GM12878 (cell line): Measurements from ENCODE around the gene TTC16. TPM values are rescaled to one million over a fixed set of nuclear protein-coding genes. Genes with fewer than 3 reads are reported as not detected.

Experiments used
- ATAC-seq: fragments of 200-7000 bp; cut with Tn5 transposase; 3 replicates; pipeline ENCODE4 v1.9.1; 2020; ENCODE audit warnings: mild to moderate bottlenecking, moderate library complexity
- BruUV-seq: library from RNA; stranded (reverse); fragments of 400-500 nt; replicated peaks from 2 replicates; lab custom pipeline; 2021; lab: Mats Ljungman, UMichigan
- CTCF ChIA-PET: fragments of 300-600 bp; sonication (Branson Sonifier 250); formaldehyde crosslinking; extraction: SDS; loops from one replicate; lab custom pipeline; 2021; ENCODE audit warnings: inconsistent platforms; lab: Yijun Ruan, JAX
- POLR2A ChIA-PET: fragments of 350-600 bp; formaldehyde crosslinking; extraction: SDS; loops from one replicate; lab custom pipeline; 2021; ENCODE audit warnings: inconsistent platforms; lab: Charles Lee
- RAD21 ChIA-PET: fragments of 300-600 bp; sonication (Branson Sonifier 250); formaldehyde crosslinking; loops from one replicate; lab custom pipeline; 2023; ENCODE audit warnings: antibody characterized with exemption; ENCODE audit not compliant: unreplicated experiment; lab: Charles Lee
- SMC1A ChIA-PET: fragments of 300-600 bp; sonication (Branson Sonifier 250); formaldehyde crosslinking; loops from one replicate; lab custom pipeline; 2023; ENCODE audit not compliant: unreplicated experiment, uncharacterized antibody; lab: Charles Lee
- DNase-seq: peaks from one replicate; pipeline ENCODE4 v3.0.0-alpha.2; 2011; ENCODE audit warnings: low read depth, low spot score
- FAIRE-seq: peaks from 3 replicates; lab custom pipeline; 2011; peaks lifted over from hg19 to GRCh38; lab: Jason Lieb, UNC
- H2AFZ ChIP-seq: 2 replicates; pipeline ENCODE4 v1.6.0; 2011; ENCODE audit warnings: low read depth, low read length, control low read depth; ENCODE audit not compliant: control insufficient read depth
- H3K27ac ChIP-seq: 2 replicates; pipeline ENCODE4 v1.5.1; 2011; ENCODE audit warnings: control low read depth; ENCODE audit not compliant: control insufficient read depth, insufficient read depth
- H3K27me3 ChIP-seq, 2 experiments: replicated peaks in 1 of 2; 2 replicates each; pipeline versions ENCODE4 v1.6.0 to v1.6.1; 2011; ENCODE audit warnings: low read length in 1 of 2; ENCODE audit not compliant: control insufficient read depth in 2 of 2, insufficient read depth in 2 of 2
- H3K36me3 ChIP-seq, 2 experiments: 2 replicates each; pipeline ENCODE4 v1.5.1; 2011; ENCODE audit warnings: low read length in 1 of 2; ENCODE audit not compliant: control insufficient read depth in 2 of 2, insufficient read depth in 2 of 2
- H3K4me1 ChIP-seq: 2 replicates; pipeline ENCODE4 v1.6.1; 2011; ENCODE audit warnings: mild to moderate bottlenecking, low read length, moderate library complexity, mixed read lengths; ENCODE audit not compliant: control insufficient read depth, insufficient read depth
- H3K4me2 ChIP-seq: 2 replicates; pipeline ENCODE4 v1.6.0; 2011; ENCODE audit warnings: control low read depth; ENCODE audit not compliant: control insufficient read depth, insufficient read depth
- H3K4me3 ChIP-seq: fragments of 200-600 bp; sonication (generic); 2 replicates; pipeline ENCODE4 v1.5.1; 2016
- H3K79me2 ChIP-seq: 2 replicates; pipeline ENCODE4 v1.6.0; 2011; ENCODE audit warnings: low read length; ENCODE audit not compliant: control insufficient read depth, insufficient read depth
- H3K9ac ChIP-seq: 2 replicates; pipeline ENCODE4 v1.8.0; 2011; ENCODE audit warnings: low read length, control low read depth, mixed read lengths; ENCODE audit not compliant: control insufficient read depth, insufficient read depth
- H3K9me3 ChIP-seq: replicated peaks from 3 replicates; pipeline ENCODE4 v1.5.1; 2011; ENCODE audit warnings: mild to moderate bottlenecking, low read length; ENCODE audit not compliant: control insufficient read depth, insufficient read depth
- H4K20me1 ChIP-seq: 2 replicates; pipeline ENCODE4 v1.6.0; 2011; ENCODE audit not compliant: control insufficient read depth, insufficient read depth
- BRCA1 ChIP-seq: IDR thresholded peaks from 2 replicates; pipeline ENCODE4 v1.6.1; 2011; ENCODE audit warnings: low read depth, low read length, improper control_type of control experiment
- CBFB ChIP-seq: IDR thresholded peaks from 2 replicates; pipeline ENCODE4 v1.6.1; 2016; ENCODE audit warnings: antibody characterized with exemption, low read depth
- CHD2 ChIP-seq: IDR thresholded peaks from 2 replicates; pipeline ENCODE4 v1.6.1; 2011; ENCODE audit warnings: low read depth, low read length, improper control_type of control experiment, borderline replicate concordance
- CREB1 ChIP-seq: IDR thresholded peaks from 2 replicates; pipeline ENCODE4 v1.6.1; 2012; ENCODE audit warnings: low read depth, mild to moderate bottlenecking, inconsistent platforms
- EP300 ChIP-seq, 2 experiments: fragments of 150-350 bp in 1 of 2; IDR thresholded peaks; 2 replicates each; pipeline ENCODE4 v1.6.1; 2011 to 2012; ENCODE audit warnings: low read depth in 2 of 2, low read length in 2 of 2, borderline replicate concordance in 1 of 2, improper control_type of control experiment in 1 of 2, inconsistent platforms in 1 of 2; ENCODE audit not compliant: control insufficient read depth in 1 of 2
- HDAC6 ChIP-seq: fragments of 200-600 bp; sonication (generic); IDR thresholded peaks from one replicate; pipeline ENCODE4 v1.8.0; 2017; ENCODE audit warnings: antibody characterized with exemption; ENCODE audit not compliant: unreplicated experiment
- MEF2A ChIP-seq: IDR thresholded peaks from 2 replicates; pipeline ENCODE4 v1.6.1; 2011; ENCODE audit warnings: low read depth, mild to moderate bottlenecking, low read length, moderate library complexity; ENCODE audit not compliant: insufficient read depth
- MXI1 ChIP-seq: fragments of 150-350 bp; IDR thresholded peaks from 2 replicates; pipeline ENCODE4 v1.6.1; 2011; ENCODE audit warnings: low read depth, mild to moderate bottlenecking, inconsistent platforms, low read length, improper control_type of control experiment
- NBN ChIP-seq: fragments of 450-650 bp; IDR thresholded peaks from 2 replicates; pipeline ENCODE4 v1.6.1; 2016
- NFIC ChIP-seq: IDR thresholded peaks from 2 replicates; pipeline ENCODE4 v1.6.1; 2012; ENCODE audit warnings: low read depth, mild to moderate bottlenecking, inconsistent platforms, low read length, moderate library complexity
- NFYB ChIP-seq: IDR thresholded peaks from 2 replicates; pipeline ENCODE4 v1.6.1; 2011; ENCODE audit warnings: low read depth, mild to moderate bottlenecking, low read length, improper control_type of control experiment, moderate library complexity; ENCODE audit not compliant: insufficient read depth
- PAX5 ChIP-seq: IDR thresholded peaks from 2 replicates; pipeline ENCODE4 v1.6.1; 2011; ENCODE audit warnings: low read depth, low read length, borderline replicate concordance
- SIN3A ChIP-seq: IDR thresholded peaks from 2 replicates; pipeline ENCODE4 v1.6.1; 2012; ENCODE audit warnings: low read depth, low read length, improper control_type of control experiment
- SMAD1 ChIP-seq: fragments of 450-650 bp; IDR thresholded peaks from 2 replicates; pipeline ENCODE4 v1.6.1; 2018; ENCODE audit warnings: mild to moderate bottlenecking, low read depth; ENCODE audit not compliant: partially characterized antibody
- TCF12 ChIP-seq: IDR thresholded peaks from 2 replicates; pipeline ENCODE4 v1.6.1; 2011; ENCODE audit warnings: low read depth, mild to moderate bottlenecking, low read length
- ZNF24 ChIP-seq: fragments of 450-650 bp; IDR thresholded peaks from 2 replicates; pipeline ENCODE4 v1.6.1; 2017; ENCODE audit warnings: antibody characterized with exemption, mild to moderate bottlenecking
- ZNF622 ChIP-seq: fragments of 450-650 bp; IDR thresholded peaks from 2 replicates; pipeline ENCODE4 v1.6.1; 2017; ENCODE audit warnings: mild to moderate bottlenecking, inconsistent platforms
- WGBS: methylation state at CpG from one replicate; pipeline ENCODE4 v1.1.6; 2016; ENCODE audit warnings: low lambda C conversion rate; ENCODE audit not compliant: insufficient replicate concordance, insufficient coverage; ENCODE audit errors: missing lambda C conversion rate; 5-methylcytosine and 5-hydroxymethylcytosine counted together
- in situ Hi-C: fragments of 300-500 bp; cut with MboI; formaldehyde crosslinking; loops from 9 replicates; pipeline ENCODE4 v1.14.3; 2018; ENCODE audit warnings: mixed read lengths
- intact Hi-C: fragments of 100-400 bp; cut with micrococcal nuclease; formaldehyde crosslinking; loops from one replicate; pipeline ENCODE4 v1.14.2; 2022; ENCODE audit not compliant: unreplicated experiment
- polyA plus RNA-seq, 11 experiments: library from polyadenylated mRNA; depleted of rRNA in 4 of 11; unstranded in 6 of 11; stranded (reverse) in 5 of 11; fragments of >200 nt; fragmentation: Nextera tagmentation in 4 of 11; fragmentation: Illumina TruSeq in 1 of 11; extraction: Ambion mirVana in 4 of 11; extraction: Trizol in 1 of 11; gene quantifications; 1 replicate in 1 of 11; 2 replicates in 10 of 11; pipeline versions ENCODE4 v1.2.1 to v1.2.3, GENCODE V29; 2011 to 2016; ENCODE audit warnings: inconsistent platforms in 2 of 11, missing spikeins in 2 of 11, low read depth in 1 of 11
- total RNA-seq, 4 experiments: library from RNA; depleted of rRNA in 3 of 4; stranded (reverse); fragments of >200 nt in 3 of 4; fragmentation: Illumina TruSeq in 1 of 4; extraction: Trizol in 1 of 4; gene quantifications; 2 replicates each; pipeline versions ENCODE4 v1.2.1 to v1.2.3, GENCODE V29; 2013 to 2021
- TF ChIP-seq, protein P1 (sequence below): fragments of 450-650 bp; IDR thresholded peaks from 2 replicates; pipeline ENCODE4 v1.6.1; 2017; ENCODE audit warnings: mild to moderate bottlenecking, moderate library complexity
- TF ChIP-seq, protein P2 (sequence below): fragments of 450-650 bp; IDR thresholded peaks from 2 replicates; pipeline ENCODE4 v1.6.1; 2014; ENCODE audit warnings: mild to moderate bottlenecking
- TF ChIP-seq, protein P3 (sequence below): IDR thresholded peaks from 2 replicates; pipeline ENCODE4 v1.6.1; 2012; ENCODE audit warnings: low read depth, low read length, improper control_type of control experiment

TTC16 gene
- total and polyA plus RNA-seq, 10 of the 15 experiments (the other 5 are each of a cell fraction or from before 2014, with no cell fraction given), result 0.03 TPM; not detected in 9

DNA sequence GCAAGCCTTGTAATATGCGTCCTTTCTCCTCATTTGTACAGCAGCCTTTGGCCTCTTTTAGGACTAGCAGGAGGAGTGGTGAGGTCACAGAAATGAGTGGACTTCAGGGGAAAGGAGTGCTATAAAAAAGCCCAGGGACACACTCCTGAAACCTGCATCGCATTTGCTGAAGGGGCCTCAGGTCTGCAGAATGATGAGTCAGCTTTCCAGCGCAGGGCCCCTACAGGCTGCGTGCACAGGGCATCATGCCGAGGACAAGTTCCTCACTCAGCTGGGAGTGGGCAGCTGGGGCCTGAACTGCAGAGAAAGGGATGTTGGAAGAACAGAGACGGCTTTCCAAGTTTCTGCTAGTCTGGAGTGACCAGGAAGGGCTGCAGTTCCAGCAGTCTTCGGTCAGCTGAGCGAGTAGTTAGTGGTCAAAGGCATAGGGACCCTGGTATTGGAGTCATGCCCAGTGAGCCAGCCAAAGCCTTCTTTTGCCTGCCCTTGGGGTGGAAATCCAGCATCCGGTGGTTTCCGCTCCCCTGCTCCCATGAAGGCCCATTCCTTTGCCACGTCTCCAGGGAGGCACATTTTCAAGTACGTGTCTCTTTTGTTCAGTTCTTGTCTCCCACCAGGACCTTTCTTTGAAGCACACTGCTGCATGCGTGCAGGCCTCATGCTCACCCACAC is 26.4 kb upstream of the TTC16 start (continued):
- TF ChIP-seq TCF12, result no peak
- TF ChIP-seq MXI1, result no peak
- TF ChIP-seq SMAD1, result no peak
- TF ChIP-seq, protein P1, sequence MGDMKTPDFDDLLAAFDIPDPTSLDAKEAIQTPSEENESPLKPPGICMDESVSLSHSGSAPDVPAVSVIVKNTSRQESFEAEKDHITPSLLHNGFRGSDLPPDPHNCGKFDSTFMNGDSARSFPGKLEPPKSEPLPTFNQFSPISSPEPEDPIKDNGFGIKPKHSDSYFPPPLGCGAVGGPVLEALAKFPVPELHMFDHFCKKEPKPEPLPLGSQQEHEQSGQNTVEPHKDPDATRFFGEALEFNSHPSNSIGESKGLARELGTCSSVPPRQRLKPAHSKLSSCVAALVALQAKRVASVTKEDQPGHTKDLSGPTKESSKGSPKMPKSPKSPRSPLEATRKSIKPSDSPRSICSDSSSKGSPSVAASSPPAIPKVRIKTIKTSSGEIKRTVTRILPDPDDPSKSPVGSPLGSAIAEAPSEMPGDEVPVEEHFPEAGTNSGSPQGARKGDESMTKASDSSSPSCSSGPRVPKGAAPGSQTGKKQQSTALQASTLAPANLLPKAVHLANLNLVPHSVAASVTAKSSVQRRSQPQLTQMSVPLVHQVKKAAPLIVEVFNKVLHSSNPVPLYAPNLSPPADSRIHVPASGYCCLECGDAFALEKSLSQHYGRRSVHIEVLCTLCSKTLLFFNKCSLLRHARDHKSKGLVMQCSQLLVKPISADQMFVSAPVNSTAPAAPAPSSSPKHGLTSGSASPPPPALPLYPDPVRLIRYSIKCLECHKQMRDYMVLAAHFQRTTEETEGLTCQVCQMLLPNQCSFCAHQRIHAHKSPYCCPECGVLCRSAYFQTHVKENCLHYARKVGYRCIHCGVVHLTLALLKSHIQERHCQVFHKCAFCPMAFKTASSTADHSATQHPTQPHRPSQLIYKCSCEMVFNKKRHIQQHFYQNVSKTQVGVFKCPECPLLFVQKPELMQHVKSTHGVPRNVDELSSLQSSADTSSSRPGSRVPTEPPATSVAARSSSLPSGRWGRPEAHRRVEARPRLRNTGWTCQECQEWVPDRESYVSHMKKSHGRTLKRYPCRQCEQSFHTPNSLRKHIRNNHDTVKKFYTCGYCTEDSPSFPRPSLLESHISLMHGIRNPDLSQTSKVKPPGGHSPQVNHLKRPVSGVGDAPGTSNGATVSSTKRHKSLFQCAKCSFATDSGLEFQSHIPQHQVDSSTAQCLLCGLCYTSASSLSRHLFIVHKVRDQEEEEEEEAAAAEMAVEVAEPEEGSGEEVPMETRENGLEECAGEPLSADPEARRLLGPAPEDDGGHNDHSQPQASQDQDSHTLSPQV, result no peak
- TF ChIP-seq NBN, result no peak
- TF ChIP-seq PAX5, result no peak
- TF ChIP-seq BRCA1, result no peak
- TF ChIP-seq, protein P2, sequence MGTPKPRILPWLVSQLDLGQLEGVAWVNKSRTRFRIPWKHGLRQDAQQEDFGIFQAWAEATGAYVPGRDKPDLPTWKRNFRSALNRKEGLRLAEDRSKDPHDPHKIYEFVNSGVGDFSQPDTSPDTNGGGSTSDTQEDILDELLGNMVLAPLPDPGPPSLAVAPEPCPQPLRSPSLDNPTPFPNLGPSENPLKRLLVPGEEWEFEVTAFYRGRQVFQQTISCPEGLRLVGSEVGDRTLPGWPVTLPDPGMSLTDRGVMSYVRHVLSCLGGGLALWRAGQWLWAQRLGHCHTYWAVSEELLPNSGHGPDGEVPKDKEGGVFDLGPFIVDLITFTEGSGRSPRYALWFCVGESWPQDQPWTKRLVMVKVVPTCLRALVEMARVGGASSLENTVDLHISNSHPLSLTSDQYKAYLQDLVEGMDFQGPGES, result no peak

DNA sequence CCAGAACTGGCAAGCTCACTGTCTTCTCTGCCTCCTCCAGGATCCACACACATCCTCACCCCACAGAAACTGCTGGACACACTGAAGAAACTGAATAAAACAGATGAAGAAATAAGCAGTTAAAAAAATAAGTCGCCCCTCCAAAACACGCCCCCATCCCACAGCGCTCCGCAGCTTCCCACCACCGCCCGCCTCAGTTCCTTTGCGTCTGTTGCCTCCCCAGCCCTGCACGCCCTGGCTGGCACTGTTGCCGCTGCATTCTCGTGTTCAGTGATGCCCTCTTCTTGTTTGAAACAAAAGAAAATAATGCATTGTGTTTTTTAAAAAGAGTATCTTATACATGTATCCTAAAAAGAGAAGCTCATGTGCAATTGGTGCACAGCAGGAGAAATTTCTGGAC is 25.1 kb upstream of the TTC16 start:
- Histone ChIP-seq H3K9ac (no peak overlapping the region), H3K4me2 (no peak overlapping the region), H3K79me2 (no peaks in the 10 kb centered on the region), H4K20me1 (no peaks in the 10 kb centered on the region), H2AFZ (no peak overlapping the region)
- POLR2A ChIA-PET, result interaction anchor here (0.6 kb wide), 1 partner anchor 306 kb away, joined by 6 read pairs; no protein-coding TSS in a partner anchor
- RAD21 ChIA-PET, result no interaction called here
- no peak for DNase-seq
- in situ Hi-C loops, result no loop called here
- no peak for TF ChIP-seq ZNF622
- TF ChIP-seq MEF2A, result no peak
- no peak for TF ChIP-seq CREB1
- no peak for TF ChIP-seq CBFB
- TF ChIP-seq NFIC, result no peak
- TF ChIP-seq, protein P3, sequence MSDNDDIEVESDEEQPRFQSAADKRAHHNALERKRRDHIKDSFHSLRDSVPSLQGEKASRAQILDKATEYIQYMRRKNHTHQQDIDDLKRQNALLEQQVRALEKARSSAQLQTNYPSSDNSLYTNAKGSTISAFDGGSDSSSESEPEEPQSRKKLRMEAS, result no peak
- TF ChIP-seq SIN3A, result no peak
- TF ChIP-seq ZNF24, result no peak
- TF ChIP-seq HDAC6, result no peak
- TF ChIP-seq NBN, result no peak
- TF ChIP-seq NFYB, result no peak
- no peak for TF ChIP-seq CHD2
- no peak for TF ChIP-seq EP300 (IDR thresholded peaks at IDR 0.05; ENCODE audit: borderline replicate concordance in 1 of 2, control insufficient read depth in 1 of 2, low read depth in 2 of 2, low read length in 2 of 2)
- TF ChIP-seq, all 136 proteins: peak for 0
- Histone ChIP-seq H3K9me3 (no peaks in the 10 kb centered on the region), H3K27ac (no peak overlapping the region), H3K4me3 (no peak overlapping the region), H3K27me3 (no peaks in the 10 kb centered on the region), H3K4me1 (no peaks in the 10 kb centered on the region), H3K36me3 (no peaks in the 10 kb centered on the region)
- SMC1A ChIA-PET, result no interaction called here
- intact Hi-C loops, result no loop called here
- WGBS, result 60% methylated on average over 10 of the region's 10 CpGs
- CTCF ChIA-PET, result no interaction called here
- ATAC-seq (no peak), FAIRE-seq (no peak)
- BruUV-seq, result no TSS peak
